C1 segment of cervical spinal cord (tissue), 14 donors: ENCODE measurements around the gene CEP128.

Experiments used
- DNase-seq, 14 donors: peaks; one replicate each; lab custom pipeline; 2025; lab: John Stamatoyannopoulos, UW

CEP128 gene

GRCh38 chr14:80554139-80554538, 387.4 kb downstream of the CEP128 start:
- no peak for DNase-seq

- peak in 7 of 14 donors; percentile 2 to 99 (median 22) for DNase-seq
Observed at GRCh38 chr14:80549141-80549540, 392.4 kb downstream of the CEP128 start.

GRCh38 chr14:80545935-80546854, 395.3 kb downstream of the CEP128 start:
- DNase-seq, result no peak

GRCh38 chr14:80544366-80544765, 397.2 kb downstream of the CEP128 start:
- no peak for DNase-seq

GRCh38 chr14:80543211-80543610, 398.3 kb downstream of the CEP128 start:
- no peak for DNase-seq

GRCh38 chr14:80538633-80539375, 402.7 kb downstream of the CEP128 start:
- no peak for DNase-seq

GRCh38 chr14:80537626-80538025, 403.9 kb downstream of the CEP128 start:
- no peak for DNase-seq

GRCh38 chr14:80536456-80536855, 405.1 kb downstream of the CEP128 start:
- no peak for DNase-seq

GRCh38 chr14:80535171-80535570, 406.4 kb downstream of the CEP128 start:
- DNase-seq, result no peak

- DNase-seq, result no peak
Observed at GRCh38 chr14:80523518-80524117, 417.9 kb downstream of the CEP128 start.

- DNase-seq, result peak in 1 of 14 donors; percentile 1
Observed at GRCh38 chr14:80522936-80523335, 418.6 kb downstream of the CEP128 start.

- no peak for DNase-seq
Observed at GRCh38 chr14:80522411-80522810, 419.1 kb downstream of the CEP128 start.

- DNase-seq, result no peak
Observed at GRCh38 chr14:80521456-80521855, 420.1 kb downstream of the CEP128 start.

GRCh38 chr14:80519002-80519401, 422.5 kb downstream of the CEP128 start:
- no peak for DNase-seq

- no peak for DNase-seq
Observed at GRCh38 chr14:80518173-80518572, 423.4 kb downstream of the CEP128 start.

GRCh38 chr14:80507292-80507869, 434.2 kb downstream of the CEP128 start:
- no peak for DNase-seq

- no peak for DNase-seq
Observed at GRCh38 chr14:80504781-80505180, 436.8 kb downstream of the CEP128 start.

- no peak for DNase-seq
Observed at GRCh38 chr14:80498533-80498932, 443.0 kb downstream of the CEP128 start.

- DNase-seq, result no peak
Observed at GRCh38 chr14:80496090-80496489, 445.4 kb downstream of the CEP128 start.

- DNase-seq, result no peak
Observed at GRCh38 chr14:80494769-80495168, 446.8 kb downstream of the CEP128 start.

GRCh38 chr14:80493620-80494019, 447.9 kb downstream of the CEP128 start:
- no peak for DNase-seq

- no peak for DNase-seq
Observed at GRCh38 chr14:80491650-80492049, 449.9 kb downstream of the CEP128 start.
